Stimulated activated CD4-positive, alpha-beta T cell treated with anti-CD3 and anti-CD28 coated beads, Interleukin-4, amount 100 ng/mL, for 4 hours (primary cell): Measurements from ENCODE around the gene MANBA.
"Not testable (repeated sequence)": the region's sequence is repeated elsewhere in the genome, so short reads cannot be mapped to it uniquely, and the experiment has no call there.

Experiments used
- DNase-seq, 2 experiments: peaks; one replicate each; pipeline ENCODE4 v3.0.0-alpha.2; 2020

Gene MANBA

GRCh38 chr4:102761296-102761701 is 531 bp upstream of the MANBA start:
- peak in 1 of 2 experiments; percentile 17 for DNase-seq

DNA sequence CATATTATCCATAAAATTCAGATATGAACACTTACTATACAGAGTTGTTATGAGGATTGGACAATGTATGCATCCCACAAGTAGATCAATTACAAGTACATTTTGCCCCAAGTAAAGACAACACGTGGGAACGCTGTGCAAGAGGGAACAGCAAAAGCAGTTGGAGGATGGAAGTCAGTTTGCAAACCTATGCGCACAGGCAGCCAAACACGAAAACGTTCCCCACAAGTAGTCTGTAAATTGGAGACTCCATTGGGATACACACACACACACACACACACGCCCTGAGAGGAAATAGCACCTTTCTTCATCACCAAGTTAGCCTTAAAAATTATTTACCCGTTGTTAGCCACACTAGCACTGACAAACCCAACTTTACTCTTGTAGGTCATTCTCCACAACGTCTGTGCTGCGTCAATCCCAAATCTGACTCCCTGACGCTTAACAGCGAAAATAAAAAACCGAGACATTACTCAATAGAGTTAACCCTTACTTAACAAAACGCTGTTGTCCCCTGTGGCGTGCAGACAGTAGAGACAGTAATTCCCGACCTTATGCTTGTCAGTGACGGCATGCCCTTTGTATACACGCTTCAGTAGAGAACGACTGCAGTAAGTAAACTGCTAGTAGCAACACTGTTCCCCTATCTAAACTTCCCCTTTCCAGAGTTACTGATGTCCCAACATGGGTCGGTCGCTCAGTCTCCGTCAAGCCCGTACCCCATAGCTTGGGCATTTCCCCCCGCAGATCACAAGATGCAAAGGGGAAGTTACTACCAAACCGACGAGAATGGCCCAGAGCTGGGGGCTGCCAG is 730 bp downstream of the MANBA start:
- no peak for DNase-seq

- DNase-seq, result no peak
These were observed 2.3 kb downstream of the MANBA start for GRCh38 chr4:102758241-102759160.

DNA sequence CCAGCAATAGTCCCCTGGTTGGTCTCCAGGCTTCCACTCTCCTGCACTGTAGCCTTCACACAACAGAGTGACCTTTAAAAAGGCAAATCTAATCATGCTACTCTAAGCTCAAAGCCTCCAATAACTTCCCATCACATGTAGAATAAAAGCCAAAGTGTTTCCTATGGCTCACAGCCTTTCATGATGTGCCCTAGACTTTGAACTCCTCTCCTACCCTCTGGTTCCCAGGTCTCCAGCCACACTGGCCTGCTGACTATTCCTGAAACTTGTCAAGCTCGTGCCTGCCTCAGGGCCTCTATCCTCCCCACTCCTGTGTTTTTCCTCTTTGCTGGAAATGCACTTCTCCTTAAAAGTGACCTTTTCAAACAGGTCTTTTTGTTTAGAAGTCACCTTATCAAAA is 3.1 kb downstream of the MANBA start:
- no peak for DNase-seq

DNA sequence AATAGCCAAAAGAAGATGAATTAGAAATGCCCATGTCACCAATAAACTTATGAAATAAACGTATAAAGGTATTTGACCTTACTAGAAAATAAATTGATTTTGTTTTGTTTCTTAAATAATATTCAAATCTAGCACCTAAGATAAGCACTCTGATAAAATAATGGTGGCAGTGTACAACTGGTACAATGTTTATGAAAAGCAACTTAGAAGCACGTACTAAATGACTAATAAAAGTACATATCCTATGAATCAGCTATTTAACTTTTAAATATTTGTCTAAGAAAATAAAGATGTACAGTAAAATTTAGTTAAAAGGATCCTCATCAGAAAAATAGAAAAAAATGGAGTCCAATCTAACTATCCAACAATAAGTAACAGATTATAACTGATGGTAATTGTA is 6.7 kb downstream of the MANBA start:
- DNase-seq, result no peak

GRCh38 chr4:102751941-102752340 is 8.8 kb downstream of the MANBA start:
- no peak for DNase-seq

DNA sequence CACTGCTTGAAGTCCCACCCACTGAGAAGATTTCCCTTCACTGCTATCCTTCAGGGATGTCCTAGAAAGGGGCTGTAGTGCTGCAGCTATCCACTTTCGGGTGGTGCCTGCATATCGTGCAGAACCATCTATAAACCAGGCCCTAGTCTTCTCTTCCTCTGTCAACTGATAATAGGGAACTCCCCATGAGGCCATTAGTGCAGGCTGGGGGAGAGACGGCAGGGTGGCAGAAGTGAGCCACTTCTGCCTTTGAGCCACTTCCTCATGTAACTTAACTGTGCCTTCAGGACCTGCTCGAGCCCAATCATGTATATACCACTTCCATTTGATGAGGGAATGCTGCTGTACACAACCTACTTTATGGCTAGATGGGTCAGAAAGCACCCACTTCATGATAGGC is 17.4 kb downstream of the MANBA start:
- DNase-seq, result not testable (repeated sequence)

DNA sequence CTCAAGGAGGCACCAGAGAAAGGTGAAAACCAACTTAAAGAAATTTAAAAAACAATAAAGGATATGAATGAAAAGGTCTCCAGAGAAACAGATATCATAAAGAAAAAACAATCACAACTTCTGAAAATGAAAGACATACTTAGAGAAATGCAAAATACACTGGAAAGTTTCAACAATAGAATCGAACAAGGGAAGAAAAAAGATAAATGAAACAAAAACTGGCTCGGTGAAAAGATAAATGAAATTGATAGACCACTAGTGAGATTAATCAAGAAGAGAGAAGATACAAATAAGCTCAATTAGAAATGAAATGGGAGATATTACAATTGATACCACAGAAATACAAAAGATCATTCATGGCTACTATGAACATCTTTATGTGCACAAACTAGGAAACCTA is 22.0 kb downstream of the MANBA start:
- DNase-seq, result not testable (repeated sequence)

DNA sequence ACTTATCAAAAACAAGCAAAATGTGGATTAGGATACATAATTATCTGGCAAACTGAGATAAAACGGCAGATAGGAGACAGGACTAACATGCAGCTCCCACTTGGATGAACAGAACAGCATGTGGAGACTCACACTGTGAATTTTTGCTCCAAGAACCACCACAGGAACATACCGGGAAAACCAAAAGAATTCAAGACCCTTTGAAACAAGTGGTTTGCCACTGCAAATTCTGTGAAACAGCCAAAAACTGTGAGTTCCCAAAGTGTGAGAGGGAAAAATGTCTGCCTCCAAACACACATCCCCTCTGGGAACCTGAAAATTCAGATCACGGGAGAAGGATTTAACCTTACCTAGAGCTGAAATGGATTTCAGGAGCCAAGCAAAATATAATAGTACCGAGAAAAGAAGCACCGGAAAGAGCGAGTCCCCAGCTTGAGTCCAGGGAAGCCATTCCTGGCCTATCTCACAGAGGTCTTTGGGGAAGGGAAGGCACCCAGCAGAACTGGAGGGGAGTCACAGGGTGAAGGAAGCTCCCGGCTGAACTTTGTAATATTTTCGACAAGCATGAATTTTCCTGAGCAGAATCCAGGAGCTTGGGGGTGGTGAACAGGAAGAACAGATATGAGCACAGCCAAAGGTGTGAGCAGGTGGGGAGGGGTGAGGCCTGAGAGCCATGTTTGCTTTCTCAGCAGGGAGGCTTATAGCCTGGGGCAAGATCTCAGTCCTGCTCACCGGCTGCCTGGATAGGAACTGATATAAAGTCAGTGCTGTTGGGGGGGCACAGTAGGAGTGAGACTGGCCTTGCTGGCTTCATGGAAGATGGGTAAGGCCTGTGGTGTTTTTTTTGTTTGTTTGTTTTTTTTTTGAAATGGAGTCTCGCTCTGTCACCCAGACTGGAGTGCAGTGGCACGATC is 23.9 kb downstream of the MANBA start:
- DNase-seq, result no peak

DNA sequence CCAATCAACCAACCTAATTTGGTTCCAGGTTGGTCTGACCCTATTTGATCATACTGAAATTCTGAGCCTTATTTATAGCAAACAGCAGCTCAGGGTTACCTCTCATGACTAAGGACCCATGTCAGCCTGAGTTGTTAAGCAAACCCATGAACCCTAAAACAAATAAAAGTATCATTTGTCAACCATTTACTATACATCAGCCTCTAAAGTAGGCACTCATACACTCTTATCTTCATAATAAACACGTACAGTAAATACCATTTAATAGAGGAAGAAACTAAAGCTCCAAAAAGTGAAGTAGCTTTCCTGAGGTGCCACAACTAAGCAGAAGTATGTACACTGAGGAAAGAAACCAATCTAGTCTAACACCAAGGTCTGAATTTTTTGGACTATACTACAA is 25.2 kb downstream of the MANBA start:
- DNase-seq, result no peak

DNA sequence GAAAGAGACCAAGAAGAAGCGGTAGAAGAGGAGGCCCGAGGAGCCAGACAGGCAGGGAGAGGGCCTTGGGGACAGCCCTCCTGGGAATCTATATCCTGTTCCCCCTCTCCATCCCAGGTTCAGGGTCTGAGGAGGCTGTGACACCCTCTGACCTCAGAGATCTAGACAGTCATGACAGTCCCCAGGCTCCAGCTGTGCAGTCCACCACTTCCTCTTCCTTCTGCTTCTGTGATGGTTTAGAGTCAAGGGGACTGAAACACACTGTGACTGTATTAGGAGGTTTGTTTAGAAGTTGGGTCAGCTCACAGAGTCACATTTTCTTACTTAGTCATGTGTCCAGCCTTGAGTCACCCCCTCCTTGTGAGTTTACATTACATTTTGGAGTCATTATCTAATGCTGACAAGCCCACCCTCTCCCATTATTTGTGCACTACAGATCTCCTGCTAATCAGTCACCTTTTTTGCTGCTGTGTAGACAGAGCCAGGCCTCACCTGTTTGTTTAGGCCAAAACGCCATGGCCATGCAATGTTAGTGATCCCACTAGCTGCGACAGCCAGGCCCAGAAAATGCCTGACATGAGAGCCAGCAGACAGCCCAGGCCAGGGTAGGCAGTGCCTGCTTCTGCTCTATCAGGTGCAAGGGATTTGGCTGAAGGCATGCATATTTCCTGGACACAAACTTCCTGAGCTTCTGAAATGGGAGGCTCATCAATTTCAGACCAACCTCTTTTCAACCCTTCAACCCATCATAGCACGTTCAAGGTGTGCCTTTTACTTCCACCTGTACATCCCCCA is 26.0 kb downstream of the MANBA start:
- DNase-seq, result no peak

GRCh38 chr4:102734116-102734515 is 26.7 kb downstream of the MANBA start:
- DNase-seq, result no peak

DNA sequence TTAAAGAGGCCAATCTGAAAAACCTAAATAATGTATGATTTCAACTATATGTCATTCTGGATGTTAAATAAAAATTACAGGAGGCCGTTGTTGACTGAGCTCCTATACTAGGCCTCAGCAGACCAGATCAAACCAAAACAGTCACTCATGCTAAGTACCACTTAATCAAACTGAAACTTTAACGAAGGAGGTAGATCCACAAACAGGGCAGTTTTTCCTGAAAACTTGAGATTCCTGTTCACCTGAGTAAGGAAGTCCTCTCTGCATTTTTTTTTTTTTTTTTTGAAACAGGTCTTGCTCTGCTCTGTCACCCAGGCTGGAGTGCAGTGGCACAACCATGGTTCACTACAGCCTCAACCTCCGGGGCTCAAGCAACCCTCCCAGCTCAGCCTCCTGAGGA is 27.7 kb downstream of the MANBA start:
- no peak for DNase-seq

DNA sequence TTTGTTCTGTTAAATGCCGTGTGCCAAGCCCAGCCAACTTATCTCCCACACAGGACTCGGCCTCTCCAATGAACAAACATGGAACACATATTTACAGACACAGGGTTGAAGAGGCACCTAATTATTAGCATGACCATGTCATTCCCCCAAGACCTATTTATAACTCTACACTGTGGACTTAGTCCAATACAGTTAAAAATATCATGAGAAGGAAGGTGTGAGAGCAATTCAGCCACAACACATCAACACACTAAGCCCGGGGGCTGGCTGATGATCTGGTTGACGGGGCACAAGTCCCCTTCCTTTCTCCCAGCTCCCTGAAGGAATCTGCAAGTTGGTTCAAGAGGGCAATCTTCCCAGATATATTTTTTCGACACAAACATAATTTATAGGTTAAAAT is 28.1 kb downstream of the MANBA start:
- no peak for DNase-seq

GRCh38 chr4:102730968-102731533 is 29.7 kb downstream of the MANBA start:
- DNase-seq, result no peak

GRCh38 chr4:102729486-102729885 is 31.3 kb downstream of the MANBA start:
- not testable (repeated sequence) for DNase-seq

GRCh38 chr4:102726919-102727318 is 33.8 kb downstream of the MANBA start:
- DNase-seq, result not testable (repeated sequence)

DNA sequence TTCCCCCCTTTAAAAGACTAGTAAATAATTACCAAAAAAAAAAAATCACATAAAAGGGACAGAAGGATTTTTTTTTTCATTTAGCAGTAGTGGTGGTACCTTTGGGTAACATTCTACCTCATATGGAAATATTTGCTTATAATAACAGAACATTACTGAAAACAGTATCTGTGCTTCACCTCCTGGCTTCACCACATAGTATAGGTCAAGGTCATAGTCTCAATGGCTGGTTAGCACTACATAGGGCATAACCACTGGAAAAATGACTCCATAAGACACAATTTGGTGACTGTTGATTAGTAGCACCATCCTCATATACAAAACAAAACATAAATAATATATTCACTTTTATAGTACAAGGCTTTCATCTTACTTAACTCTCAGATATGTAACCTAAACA is 34.7 kb downstream of the MANBA start:
- DNase-seq, result no peak

- DNase-seq, result no peak
These were observed 35.5 kb downstream of the MANBA start for GRCh38 chr4:102725229-102725628.

DNA sequence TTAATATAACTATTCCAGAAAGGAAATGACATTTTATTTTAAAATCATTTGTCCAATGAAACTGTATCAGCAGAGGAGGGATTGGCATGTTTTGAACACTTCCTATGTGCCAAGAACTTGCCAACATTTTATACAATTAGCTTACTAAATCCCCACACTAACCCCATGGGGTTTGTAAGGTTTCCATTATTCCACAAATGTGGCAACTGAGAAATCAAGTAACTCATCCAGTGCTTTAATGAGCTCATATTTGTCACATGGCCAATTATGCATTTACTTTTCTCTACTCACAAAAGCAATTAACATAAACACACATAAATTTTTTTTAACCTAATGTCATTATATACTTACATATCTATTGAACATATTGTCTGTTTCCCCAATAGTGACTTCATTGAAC is 37.3 kb downstream of the MANBA start:
- DNase-seq, result no peak

DNA sequence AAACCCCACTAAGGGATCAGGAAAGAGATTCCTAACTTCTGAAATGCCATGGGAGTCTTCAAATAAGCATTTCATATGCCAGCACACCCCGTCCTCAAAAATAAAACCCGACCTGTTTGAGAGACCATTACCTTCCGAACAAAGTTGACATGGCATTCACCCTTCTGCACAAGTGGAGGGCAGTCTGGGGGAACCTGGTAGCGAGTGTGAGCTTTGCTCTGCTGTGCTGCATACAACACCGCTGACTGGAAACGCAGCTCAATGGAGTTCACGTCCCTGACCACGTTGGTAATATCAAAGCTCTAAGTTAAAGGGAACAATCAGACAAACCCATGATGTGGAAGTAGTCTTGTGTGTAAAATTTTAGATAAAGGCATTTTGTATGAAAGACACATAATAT is 38.0 kb downstream of the MANBA start:
- DNase-seq, result no peak
